HG03432 (cell line): ENCODE results near the gene RNF166.

Experiments
- ATAC-seq: cut with Tn5 transposase; IDR thresholded peaks from one replicate; pipeline ENCODE4 v1.9.1; 2021; ENCODE audit warnings: mild to moderate bottlenecking, moderate library complexity; ENCODE audit not compliant: unreplicated experiment

The RNF166 gene

GRCh38 chr16:88695218-88695617 is 11.0 kb downstream of the RNF166 start:
- no peak for ATAC-seq

GRCh38 chr16:88694221-88695087 is 11.8 kb downstream of the RNF166 start:
- ATAC-seq: no peak

GRCh38 chr16:88693420-88694177 is 12.6 kb downstream of the RNF166 start:
- no peak for ATAC-seq

GRCh38 chr16:88692861-88693260 is 13.3 kb downstream of the RNF166 start:
- no peak for ATAC-seq

GRCh38 chr16:88691924-88692560 is 14.2 kb downstream of the RNF166 start:
- ATAC-seq: no peak

GRCh38 chr16:88691129-88691813 is 14.9 kb downstream of the RNF166 start:
- ATAC-seq: no peak

GRCh38 chr16:88690341-88691128 is 15.7 kb downstream of the RNF166 start:
- ATAC-seq: no peak

GRCh38 chr16:88688013-88688778 is 18.0 kb downstream of the RNF166 start:
- ATAC-seq: no peak

GRCh38 chr16:88687676-88688012 is 18.6 kb downstream of the RNF166 start:
- no peak for ATAC-seq

- ATAC-seq: no peak
Observed at GRCh38 chr16:88687254-88687576, 19.0 kb downstream of the RNF166 start.

GRCh38 chr16:88686439-88687253 is 19.6 kb downstream of the RNF166 start, which contains the start of gene SNAI3:
TSS of gene SNAI3 (minus strand) at chr16:88686507. CDS start at chr16:88686406, 101 bp downstream.
- peak; percentile 65 for ATAC-seq

GRCh38 chr16:88686062-88686438 is 20.2 kb downstream of the RNF166 start:
- peak; percentile 3 for ATAC-seq

GRCh38 chr16:88685156-88686061 is 20.8 kb downstream of the RNF166 start:
- no peak for ATAC-seq

- no peak for ATAC-seq
Observed at GRCh38 chr16:88684569-88685155, 21.5 kb downstream of the RNF166 start.

GRCh38 chr16:88681709-88682451 is 24.3 kb downstream of the RNF166 start:
- ATAC-seq: peak; percentile 70

GRCh38 chr16:88681084-88681680 is 25.0 kb downstream of the RNF166 start:
- peak; percentile 15 for ATAC-seq
